Measurements from ENCODE around the gene MPEG1. TPM values are rescaled to one million over a fixed set of nuclear protein-coding genes. Genes with fewer than 3 reads are reported as not detected.

The MPEG1 gene
- total and polyA plus RNA-seq, 2 of the 13 experiments (the other 11 are each of a cell fraction or from before 2014, with no cell fraction given), result not detected

- TF ChIP-seq ZNF318 (CRISPR knock-in tag; IDR thresholded peaks at IDR 0.05) (no peak), GATAD2A (CRISPR knock-in tag; IDR thresholded peaks at IDR 0.05) (peak; percentile 88), ZNF644 (CRISPR knock-in tag; IDR thresholded peaks at IDR 0.05; ENCODE audit: low read depth) (peak; percentile 47; the same call in 1 of the 2 replicates), ZNF761 (CRISPR knock-in tag; conservative IDR thresholded peaks at IDR 0.05) (0 out of 2 replicates have a peak, but pooled peaks have one; percentile 60), ZKSCAN1 (IDR thresholded peaks at IDR 0.05; ENCODE audit: low read length) (no peak), LCORL (IDR thresholded peaks at IDR 0.05) (peak; percentile 44; the same call in 1 of the 2 replicates), LCORL (CRISPR knock-in tag; IDR thresholded peaks at IDR 0.05) (peak; percentile 60), CCAR2 (optimal IDR thresholded peaks at IDR 0.05; ENCODE audit: low read depth, low read length) (no peak), ZNF572 (CRISPR knock-in tag; IDR thresholded peaks at IDR 0.05) (no peak), RCOR2 (CRISPR knock-in tag; IDR thresholded peaks at IDR 0.05) (0 out of 2 replicates have a peak, but pooled peaks have one; percentile 28), SOX5 (CRISPR knock-in tag; IDR thresholded peaks at IDR 0.05; ENCODE audit: borderline replicate concordance) (peak; percentile 66; the same call in 1 of the 2 replicates), ZMYM4 (CRISPR knock-in tag; IDR thresholded peaks at IDR 0.05) (peak; percentile 67), SIX4 (CRISPR knock-in tag; IDR thresholded peaks at IDR 0.05) (0 out of 2 replicates have a peak, but pooled peaks have one; percentile 33), ZNF879 (CRISPR knock-in tag; IDR thresholded peaks at IDR 0.05) (no peak), RFX3 (CRISPR knock-in tag; IDR thresholded peaks at IDR 0.05) (no peak), SP1 (IDR thresholded peaks at IDR 0.05) (no peak), SP1 (CRISPR knock-in tag; IDR thresholded peaks at IDR 0.05) (no peak), NCOA2 (CRISPR knock-in tag; IDR thresholded peaks at IDR 0.05) (peak; percentile 83), ZNF207 (IDR thresholded peaks at IDR 0.05; ENCODE audit: borderline replicate concordance) (no peak), THRA (CRISPR knock-in tag; IDR thresholded peaks at IDR 0.05; ENCODE audit: borderline replicate concordance) (peak; percentile 76; the same call in 1 of the 2 replicates), JUND (CRISPR knock-in tag; IDR thresholded peaks at IDR 0.05) (no peak), ZNF264 (CRISPR knock-in tag; IDR thresholded peaks at IDR 0.05) (no peak)
These were observed 38.6 kb downstream of the MPEG1 start (continued) for GRCh38 chr11:59173964-59174663.

Data from HepG2 (cell line).